HG02870 (cell line): ENCODE data around the gene SHF.

ENCODE experiments used
- ATAC-seq: cut with Tn5 transposase; IDR thresholded peaks from one replicate; pipeline ENCODE4 v1.9.1; 2021; ENCODE audit warnings: mild to moderate bottlenecking, moderate library complexity; ENCODE audit not compliant: unreplicated experiment

The SHF gene

DNA sequence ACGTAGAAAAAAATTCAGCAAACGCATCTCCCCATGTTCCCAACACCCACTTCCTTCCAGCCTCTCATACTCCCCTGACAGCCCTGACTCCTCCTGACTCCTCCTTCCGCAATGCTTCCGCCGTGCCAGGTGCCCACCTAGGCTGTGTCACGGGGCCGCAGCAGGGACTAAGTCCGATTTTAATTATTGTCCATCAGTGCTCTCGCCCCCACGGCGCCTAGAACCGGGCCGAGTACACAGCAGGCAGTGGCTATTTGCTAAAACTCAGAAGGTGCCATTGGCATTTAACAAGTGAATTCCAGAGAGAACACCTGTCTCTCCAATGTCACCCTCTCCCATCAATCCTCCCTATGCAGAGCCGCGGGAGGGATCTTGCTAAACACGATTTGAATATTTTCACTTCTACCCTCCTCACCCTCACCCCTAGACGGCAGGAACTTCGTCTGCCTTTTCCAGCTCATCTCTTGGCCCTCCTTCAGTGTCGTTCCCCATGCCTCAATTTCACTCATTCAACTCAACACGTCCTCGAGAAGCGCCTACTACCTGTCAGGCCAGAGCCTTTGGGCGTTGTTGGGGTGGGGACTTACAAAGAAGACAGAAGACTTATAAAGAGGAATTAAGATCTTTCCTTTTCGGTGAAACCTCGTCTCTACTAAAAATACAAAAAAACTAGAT lies 11.5 kb upstream of the SHF start:
- peak; percentile 9 for ATAC-seq

DNA sequence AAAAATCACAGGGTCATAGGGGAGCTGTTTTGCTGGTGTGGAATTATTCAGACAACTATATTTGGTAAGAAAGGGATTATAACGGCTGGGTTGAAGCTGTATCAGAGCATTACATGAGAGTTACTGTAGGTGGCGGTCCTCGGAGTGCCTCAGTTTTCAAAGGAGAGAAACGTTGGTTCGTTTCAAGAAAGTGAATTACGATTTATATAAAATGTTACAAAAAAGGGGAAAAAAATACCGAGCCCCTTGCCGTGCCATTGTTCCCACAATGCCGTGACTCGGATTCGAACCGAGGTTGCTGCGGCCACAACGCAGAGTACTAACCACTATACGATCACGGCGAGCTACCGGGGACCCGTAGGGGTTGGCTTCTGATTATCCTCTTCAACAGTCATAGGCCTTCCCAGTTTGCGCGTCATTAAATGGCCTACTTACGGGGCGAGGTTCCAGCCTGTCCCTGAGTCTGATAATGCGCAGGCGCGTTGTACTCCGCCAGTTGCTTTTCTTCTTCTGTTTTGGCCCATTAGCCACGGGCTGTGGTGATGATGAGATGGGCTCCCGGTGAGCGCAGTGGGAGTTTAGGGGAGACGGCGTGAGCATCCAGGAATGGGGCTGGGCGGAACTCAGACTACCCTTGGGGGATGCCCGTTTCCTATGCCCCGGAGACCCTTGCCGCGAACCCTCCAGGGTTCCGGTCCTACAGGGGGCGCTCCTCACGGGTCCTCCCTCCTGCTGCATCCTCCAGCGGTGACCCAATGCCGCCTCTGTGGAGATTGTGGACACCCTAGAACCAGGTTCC lies 10.8 kb upstream of the SHF start:
- peak; percentile 45 for ATAC-seq

DNA sequence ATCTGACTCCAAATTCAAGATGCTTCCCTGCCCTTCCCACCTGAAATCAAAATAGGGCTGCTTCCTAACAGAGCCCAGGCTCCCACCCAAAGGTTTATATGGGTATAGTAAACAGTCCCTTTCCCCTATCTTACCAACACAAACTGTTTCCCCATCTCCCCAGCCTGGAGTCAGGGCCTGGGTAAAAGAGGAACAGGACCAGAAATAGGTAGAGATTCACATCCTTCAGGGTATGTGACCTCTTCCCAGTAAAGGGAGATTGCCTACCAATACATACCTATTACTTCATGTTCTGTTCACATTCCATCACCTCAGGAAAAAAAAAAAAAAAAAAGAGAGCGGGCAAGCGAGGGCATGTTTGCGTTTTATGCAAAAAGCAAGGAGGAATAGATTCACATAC lies 9.7 kb upstream of the SHF start:
- no peak for ATAC-seq

DNA sequence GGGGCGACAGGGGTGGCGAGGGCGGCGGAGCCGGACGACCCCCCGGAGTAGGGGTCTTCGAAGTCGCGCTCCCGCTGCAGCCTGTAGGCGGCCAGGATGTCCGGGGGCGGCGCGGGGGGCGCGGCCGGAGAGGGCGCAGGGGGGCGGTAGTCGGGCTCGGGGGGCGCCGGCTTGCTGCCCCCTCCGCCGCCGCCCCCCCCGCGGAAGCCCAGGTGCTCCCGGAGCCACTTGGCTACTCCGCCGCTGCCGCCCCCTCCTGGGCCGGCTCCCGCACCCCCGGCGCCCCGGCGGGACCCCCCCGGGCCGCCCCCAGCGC lies 230 bp downstream of the SHF start:
- ATAC-seq: no peak

DNA sequence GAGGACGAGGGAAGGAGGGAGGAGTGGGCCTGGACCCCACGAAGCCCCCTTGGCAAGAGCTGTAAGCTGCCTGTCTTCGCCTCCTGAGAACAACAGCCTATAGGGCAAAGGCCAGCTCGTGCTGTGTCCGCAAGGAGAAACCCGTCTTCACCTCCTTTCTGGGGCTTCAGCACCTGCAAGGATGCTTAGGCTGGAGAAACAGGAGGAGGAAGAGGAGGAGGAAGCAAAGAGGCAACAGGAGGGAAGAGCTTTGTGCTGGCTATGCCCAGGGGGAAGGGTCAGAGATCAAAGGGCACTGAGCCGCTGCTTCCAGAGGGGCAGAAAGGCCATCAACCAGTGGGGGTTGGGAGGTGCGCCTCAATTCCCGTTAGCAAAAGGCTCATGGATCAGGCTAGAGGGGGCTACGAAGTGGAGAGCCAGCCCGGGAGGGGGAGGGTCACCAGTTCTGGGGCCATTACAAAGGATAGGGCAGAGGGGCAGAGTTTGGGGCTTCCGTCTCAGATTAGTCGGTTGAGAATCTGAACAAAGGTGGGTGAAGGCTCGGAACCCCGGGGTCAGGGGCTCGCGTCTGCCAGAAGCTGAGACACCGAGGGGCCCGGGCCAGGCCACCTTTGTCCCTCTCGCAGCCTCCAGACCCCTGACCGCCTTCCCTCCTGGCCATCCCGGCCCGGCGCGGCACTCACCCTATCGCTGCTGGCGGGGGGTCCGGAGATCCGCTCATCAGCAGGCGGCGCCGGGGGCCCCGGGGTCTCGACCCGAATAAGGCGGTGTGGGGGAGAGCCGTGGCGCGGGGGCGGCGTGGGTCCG lies 792 bp downstream of the SHF start:
- ATAC-seq: no peak

DNA sequence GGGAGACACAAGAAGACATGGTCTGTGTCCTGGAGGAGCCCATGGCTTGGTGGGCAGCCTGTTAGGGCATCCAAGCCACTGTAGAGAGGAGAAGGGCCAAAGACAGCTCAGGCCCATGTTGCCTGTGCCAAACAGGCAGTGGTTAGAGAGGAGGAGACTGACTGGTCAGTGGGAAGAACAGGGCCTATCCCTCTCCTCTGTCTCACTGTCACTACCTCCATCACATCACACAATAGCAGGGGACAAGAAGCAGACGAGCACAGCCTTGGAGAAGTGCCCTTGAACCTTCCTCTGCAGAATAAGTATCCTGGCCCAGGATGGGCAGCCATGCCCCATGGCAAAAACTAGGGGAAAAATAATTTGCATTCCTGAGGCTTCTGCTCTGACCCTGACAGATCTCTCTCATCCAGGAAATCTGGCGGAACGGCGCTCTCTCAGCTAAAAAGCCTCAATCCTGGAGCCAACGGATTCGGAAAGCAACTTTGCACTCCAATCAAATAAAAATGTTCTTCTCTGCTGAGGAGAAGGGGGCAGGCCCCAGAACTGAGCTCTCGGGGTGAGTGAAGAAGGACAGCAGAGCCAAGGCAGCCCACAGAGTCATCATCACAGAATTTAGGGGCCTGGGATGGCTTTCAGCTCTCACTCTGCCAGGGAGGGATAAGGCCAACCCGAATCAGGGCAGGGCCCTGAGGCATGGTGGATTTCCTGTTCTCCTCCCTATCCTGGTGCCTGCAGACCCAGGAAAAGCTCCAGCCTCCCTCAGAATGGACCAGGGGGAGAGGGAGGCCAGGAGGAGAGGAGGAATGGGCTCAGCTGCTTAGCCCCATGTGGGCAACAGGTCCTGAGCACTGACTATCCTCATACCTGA lies 1.6 kb downstream of the SHF start:
- ATAC-seq: no peak

DNA sequence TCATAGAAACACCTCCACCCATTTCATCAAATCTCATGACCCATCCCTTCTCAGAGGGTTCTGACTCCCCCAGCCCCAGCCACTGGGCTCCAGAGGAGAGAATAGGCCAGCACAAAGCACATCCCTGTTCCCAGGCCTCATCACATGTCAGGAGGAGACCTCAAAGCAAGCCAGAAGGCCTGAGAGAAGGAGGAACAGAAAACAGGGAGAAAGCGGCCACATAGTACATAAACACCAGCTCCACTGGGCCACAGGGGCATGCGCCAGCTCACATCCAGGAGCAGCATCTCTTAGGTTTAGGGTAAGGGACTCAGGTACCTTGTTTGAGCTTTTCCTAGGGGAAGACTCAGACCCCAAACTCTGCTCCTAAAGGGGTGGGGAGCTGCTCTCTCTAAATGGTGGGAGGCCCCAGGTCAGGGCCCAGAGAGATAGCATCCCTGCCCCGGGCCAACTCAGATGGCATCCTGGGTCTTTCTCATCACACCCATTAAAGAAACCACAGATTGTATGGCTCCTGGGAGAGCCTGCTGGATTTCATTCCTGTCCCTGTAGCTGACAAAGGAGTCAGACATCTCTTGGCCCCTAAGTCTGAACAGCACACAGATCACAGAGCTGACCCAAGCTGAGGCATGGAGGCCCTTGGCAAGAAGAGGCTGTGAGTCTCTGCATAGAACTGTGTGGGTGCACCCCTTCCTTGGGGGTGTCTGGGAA lies 2.5 kb downstream of the SHF start:
- ATAC-seq: no peak

DNA sequence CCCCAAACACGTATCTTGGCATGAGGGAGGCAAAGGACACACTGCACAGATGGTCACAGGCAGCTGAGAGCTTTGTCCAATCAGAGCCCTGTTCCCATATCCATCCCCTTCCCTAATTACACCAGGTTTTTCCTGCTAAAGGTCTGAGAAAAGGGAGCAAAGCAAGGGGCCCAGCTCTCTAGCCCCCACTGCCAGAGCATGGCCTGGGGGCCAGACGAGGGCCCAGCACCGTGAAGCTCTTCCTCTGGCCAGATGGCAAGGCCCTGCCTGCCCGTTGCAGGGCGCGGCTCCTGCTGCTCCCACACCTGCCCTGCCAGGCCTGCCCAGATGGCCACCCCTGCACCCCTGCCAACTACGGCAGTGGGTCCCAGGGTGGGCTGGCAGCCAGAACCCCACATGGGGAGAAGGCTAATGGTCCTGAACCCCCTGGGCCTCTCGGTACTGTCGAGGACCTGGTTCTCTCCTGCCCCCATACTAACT lies 3.2 kb downstream of the SHF start:
- ATAC-seq: no peak

DNA sequence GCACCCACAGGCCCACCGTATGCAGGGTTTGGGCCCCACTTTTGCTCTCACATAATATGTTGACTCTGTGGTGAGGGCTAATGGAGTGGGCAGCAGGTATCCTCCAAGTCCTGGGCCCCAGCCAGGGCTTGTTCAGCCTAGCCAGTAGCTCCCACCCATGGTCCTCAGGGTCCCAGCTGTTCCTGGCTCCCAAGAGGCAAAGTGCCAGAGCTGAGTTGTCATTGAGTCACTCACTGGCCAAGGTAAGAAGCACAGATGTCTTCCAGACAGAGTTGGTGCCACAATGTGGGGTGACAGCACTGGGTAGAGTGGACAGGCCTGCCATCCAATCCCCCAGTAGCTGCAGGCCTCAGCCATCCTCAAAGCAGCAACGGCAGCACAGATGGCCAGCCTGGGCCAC lies 4.3 kb downstream of the SHF start:
- ATAC-seq: no peak

DNA sequence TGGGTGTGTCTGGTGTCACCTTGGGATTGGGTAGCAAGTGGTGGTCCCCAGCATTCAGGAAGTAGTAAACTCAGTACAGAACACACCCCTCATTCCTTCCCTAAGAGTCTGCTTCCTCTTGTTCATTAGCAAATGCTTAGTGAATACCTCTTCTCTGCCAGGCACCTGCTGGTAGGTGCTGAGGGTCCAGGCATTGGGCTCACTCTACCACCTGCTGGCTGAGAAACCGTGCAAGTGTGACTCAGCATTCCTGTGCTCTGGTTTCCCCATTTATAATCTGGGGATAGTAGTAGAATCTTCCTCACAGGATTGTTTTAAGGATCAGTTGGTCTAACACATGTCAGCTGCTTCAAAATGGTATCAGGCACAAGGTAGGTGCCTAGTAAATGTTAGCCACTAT lies 4.8 kb downstream of the SHF start:
- no peak for ATAC-seq

DNA sequence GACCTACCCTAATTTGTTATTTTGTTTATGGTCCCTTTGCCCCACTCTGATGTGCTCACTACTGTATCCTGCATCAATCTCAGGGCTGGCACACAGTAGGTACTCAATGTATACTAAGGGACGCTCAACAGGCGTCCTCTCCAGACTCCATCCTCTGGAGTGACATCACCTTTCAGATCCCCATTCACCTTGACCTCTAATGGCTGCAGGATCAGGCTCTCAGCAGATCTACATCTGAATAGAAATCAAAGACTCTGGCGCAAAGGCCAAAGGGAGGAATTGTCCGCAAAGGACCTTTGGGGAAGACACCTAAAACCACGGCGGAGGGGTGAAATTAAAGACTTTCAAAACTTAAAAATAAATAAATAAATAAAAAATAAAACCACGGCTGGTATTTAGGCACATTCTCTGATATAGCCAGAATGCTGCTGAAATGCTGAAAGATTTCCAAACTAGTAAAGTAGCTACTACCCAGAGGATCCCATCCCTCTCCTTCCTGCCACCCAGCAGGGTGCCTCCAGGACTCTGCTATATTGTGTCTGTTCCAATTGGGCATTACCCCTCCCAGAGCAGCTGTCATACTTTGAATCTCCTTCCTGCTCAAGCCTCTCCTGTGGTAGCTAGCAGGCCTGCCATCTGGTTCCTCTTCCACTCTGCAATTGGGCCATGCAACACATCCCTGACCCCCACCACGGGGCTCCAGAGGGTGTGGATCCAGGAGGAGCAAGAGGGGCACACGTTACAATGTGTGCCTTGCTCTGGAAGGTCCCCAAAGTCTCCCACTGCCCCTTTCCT lies 6.1 kb downstream of the SHF start:
- ATAC-seq: no peak

DNA sequence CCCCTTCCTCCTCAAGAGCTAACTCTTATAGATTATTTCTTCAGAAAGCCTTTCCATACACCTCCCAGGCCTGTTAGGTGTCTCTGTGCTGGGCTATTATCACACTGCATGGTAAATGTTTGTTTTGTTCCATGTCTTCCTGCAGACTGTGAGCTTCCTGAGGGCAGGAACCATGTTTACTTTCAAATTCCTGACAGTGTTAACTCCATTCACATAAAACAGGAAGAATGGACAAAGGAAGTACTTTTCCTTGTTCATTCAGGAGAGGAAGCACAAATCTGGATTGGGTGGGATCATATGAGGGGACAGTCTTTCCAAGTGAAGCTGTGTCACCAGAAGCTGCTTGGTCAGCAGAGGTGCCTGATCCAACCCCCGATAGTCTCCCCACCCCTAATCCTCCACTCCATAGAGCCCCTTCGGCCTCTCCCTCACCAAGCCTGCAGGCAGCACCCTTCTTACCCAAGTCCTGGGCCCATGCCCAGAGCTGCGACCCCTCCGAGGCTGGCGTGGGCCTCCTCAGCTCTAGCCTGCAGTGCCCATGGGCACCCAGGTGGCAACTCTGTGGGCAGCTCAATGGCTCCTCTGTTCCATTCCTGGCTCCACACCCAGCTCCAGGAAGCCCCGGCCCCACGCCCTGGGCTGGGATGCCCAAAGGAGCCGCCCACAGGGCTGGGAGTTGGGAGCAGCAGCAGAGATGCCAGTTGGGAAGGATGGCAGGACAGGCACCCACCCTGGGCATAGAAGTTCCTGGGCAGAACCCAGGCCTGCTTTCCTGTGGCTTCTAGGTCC lies 6.9 kb downstream of the SHF start:
- no peak for ATAC-seq

DNA sequence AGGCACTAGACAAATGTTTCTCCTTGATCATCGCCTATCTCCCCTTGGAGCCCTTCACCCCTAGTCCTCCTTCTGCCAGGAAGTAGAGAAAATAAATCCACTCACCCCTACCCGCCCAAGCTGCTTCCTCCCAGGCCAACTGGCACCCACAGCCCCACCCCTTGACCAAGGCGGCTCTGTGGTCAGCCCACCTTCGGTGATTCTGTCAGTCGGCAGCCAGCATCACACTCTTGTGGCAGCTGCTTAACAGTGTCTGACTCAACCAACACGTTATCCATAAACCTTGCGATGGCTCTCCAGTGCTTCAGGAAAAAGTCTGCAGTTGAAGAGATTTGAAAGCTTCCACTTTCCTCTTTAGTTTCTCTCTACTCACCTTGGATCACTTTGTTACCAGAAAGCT lies 7.6 kb downstream of the SHF start:
- no peak for ATAC-seq

DNA sequence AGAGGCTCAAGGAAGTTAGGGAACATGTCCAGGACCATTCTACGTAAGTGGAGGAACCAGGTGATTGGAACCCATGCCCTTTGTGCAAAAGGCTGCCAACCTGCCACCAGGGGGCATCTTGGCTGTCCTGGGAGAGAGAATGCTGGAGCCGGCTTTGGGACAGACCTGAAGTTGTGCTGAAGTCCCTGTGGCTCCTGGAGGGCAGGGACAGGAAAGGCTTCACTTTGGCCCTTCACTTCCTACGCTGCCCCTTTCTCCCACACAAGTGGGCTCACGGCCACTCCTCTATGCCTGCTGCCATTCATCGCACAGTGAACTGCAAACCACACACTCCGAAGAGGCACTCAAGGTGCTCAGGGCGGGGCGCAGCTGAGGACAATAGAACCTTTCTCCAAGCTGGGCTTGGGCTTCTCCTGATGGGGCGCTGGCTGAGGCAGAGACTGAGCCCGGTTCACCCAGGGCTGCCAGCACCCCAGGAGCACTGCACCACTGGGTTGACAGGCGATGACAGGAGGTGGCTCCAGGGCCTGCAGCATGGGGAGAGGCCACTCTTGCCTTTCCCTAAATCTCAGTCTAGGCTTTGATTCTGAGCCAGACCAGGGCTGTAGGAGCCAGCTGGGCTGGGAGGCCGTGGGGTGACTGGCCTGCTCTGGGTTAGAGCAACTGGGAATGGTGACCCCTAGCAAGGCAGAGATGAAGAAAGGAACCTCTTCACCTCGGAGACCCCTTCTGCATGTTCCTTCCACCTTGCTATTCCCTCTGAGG lies 8.4 kb downstream of the SHF start:
- no peak for ATAC-seq

DNA sequence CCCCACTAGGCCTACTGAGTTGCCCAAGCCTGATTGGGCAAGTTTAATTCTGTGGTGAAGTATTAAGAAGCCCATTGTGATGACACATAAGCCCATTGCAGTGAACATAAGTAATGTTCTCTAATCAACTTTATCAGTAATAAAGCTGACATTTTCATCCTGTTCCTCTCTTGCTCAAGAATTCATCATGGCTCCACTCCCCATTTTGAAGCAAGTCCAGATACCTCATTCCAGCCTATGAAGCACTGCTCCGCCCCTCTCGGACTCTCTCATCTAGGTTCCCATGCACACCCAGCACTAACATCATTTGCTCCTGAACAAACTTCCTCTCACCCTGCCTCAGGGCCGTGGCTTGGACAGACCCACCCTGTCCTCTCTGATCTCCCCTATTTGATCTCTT lies 10.5 kb downstream of the SHF start:
- ATAC-seq: no peak

DNA sequence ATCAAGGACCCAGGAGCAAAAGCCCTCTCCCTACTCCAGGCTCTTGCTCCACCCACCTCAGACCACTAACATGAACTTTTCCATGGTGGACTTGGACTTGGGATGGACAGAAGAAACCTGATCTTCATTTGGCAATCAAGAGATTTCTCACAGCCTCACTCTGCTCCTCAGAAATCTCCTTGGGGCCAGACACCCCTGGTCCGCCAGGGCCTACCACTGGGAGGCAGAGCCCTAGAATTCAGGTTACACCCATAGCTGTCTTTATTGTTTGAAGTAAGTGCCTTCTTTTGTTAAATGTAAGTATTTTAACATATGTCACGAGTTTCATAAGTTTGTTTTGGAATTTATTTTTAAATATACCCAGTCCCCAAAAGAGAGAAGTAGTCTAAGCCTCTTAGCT lies 13.2 kb downstream of the SHF start:
- ATAC-seq: no peak

DNA sequence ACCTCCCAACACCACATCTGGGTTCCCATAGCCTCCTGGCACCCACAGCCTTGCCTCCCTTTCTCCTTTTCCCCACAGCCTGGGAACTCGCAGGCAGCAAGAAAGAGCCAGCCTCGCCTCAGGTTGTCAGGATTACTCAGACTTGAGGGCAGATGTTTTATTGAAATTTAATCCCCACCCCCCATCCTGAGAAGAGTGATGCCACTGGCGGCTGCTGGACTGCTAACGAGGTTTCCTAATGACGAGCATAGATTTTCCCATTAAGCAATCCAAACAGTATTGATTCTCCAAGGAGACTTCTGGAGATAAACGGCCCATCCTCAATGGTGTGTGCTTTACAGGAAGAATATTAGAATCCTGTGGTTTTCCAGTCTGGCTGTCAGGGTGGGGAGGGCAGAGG lies 13.7 kb downstream of the SHF start:
- ATAC-seq: no peak

DNA sequence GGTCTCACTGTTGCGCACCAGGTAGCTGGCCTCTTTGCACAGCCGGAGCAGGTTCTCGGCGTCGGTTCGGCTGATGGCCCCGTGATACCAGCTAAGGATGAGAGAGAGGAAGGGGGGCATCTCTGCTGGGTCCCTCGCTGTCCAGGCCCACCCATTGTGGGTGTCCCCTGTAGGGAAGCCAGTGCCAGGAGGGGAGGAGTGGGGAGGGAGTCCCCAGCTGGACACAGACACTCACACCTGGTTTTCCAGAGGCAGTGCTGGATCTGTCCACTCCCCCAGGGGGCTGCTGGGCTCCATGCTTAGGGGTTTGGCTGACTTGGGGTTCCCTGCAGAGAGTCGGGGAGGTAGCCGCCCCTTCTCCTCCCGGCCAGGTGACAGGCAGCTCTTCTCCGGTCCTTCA lies 15.9 kb downstream of the SHF start:
- no peak for ATAC-seq
